H1 (cell line): ENCODE data around the gene RAB10. TPM values are rescaled to one million over a fixed set of nuclear protein-coding genes. Genes with fewer than 3 reads are reported as not detected.
A peak's percentile ranks its signal among the peaks of the same experiment; 100 is the strongest.

Source experiments
- ASH2L ChIP-seq: fragments of 200-600, 300-600 bp; sonication (generic); IDR thresholded peaks from one replicate; pipeline ENCODE4 v1.7.1; 2017; ENCODE audit warnings: low read length
- BACH1 ChIP-seq: IDR thresholded peaks from 2 replicates; pipeline ENCODE4 v1.6.1; 2012; ENCODE audit warnings: low read length, improper control_type of control experiment
- GTF2F1 ChIP-seq: IDR thresholded peaks from 2 replicates; pipeline ENCODE4 v1.6.1; 2012; ENCODE audit warnings: low read depth, low read length, improper control_type of control experiment, borderline replicate concordance
- JUN ChIP-seq: IDR thresholded peaks from 2 replicates; pipeline ENCODE4 v1.6.1; 2011; ENCODE audit warnings: low read depth, mild to moderate bottlenecking, improper control_type of control experiment, low read length
- KDM1A ChIP-seq: fragments of 200-600, 300-600 bp; sonication (generic); IDR thresholded peaks from 2 replicates; pipeline ENCODE4 v1.7.1; 2016; ENCODE audit warnings: mild to moderate bottlenecking, low read length, borderline replicate concordance
- KDM4A ChIP-seq: IDR thresholded peaks from one replicate; pipeline ENCODE4 v1.7.1; 2012; ENCODE audit warnings: low read depth, mild to moderate bottlenecking, moderate library complexity, low read length, inconsistent platforms; ENCODE audit not compliant: severe bottlenecking
- MAFK ChIP-seq: IDR thresholded peaks from 2 replicates; pipeline ENCODE4 v1.6.1; 2012; ENCODE audit warnings: low read depth, mild to moderate bottlenecking, improper control_type of control experiment, low read length
- NRF1 ChIP-seq: IDR thresholded peaks from 2 replicates; pipeline ENCODE4 v1.6.1; 2011; ENCODE audit warnings: mild to moderate bottlenecking, low read depth, low read length, improper control_type of control experiment
- TAF1 ChIP-seq: IDR thresholded peaks from 2 replicates; pipeline ENCODE4 v1.6.1; 2011; ENCODE audit warnings: mild to moderate bottlenecking, low read depth, low read length
- TAF7 ChIP-seq: optimal IDR thresholded peaks from 2 replicates; pipeline ENCODE3; 2011; ENCODE audit warnings: low read depth, mild to moderate bottlenecking, inconsistent platforms, low read length, moderate library complexity, borderline replicate concordance
- polyA plus RNA-seq, 7 experiments: library from polyadenylated mRNA; depleted of rRNA in 3 of 7; stranded (reverse) in 5 of 7; unstranded in 2 of 7; fragments of >200 nt in 5 of 7; fragments of 200-250 nt in 2 of 7; gene quantifications; 1 replicate in 5 of 7; 2 replicates in 1 of 7; 4 replicates in 1 of 7; pipeline versions ENCODE4 v1.2.1 to v1.2.3, GENCODE V29; 2011 to 2013; ENCODE audit warnings: missing spikeins in 2 of 7, mixed read lengths in 2 of 7
- total RNA-seq: library from RNA; stranded (reverse); fragmentation: NEBNext Ultra II Directional; extraction: Animal tissue kit (Norgen Biotek cat#: 25700); gene quantifications from 2 replicates; pipeline ENCODE4 v1.2.1, GENCODE V29; 2021

The RAB10 gene
- total and polyA plus RNA-seq, 2 of the 8 experiments (the other 6 are each of a cell fraction or from before 2014, with no cell fraction given): 42.6 to 136 TPM

GRCh38 chr2:26033818-26034636 lies at the start of gene RAB10 (continued):
- TF ChIP-seq NRF1 (peak; percentile 72), KDM1A (0 out of 2 replicates have a peak, but pooled peaks have one; percentile 28), KDM4A (peak; percentile 82), TAF1 (peak; percentile 81; the same call in 1 of the 2 replicates), BACH1 (peak; percentile 40; the same call in 1 of the 2 replicates), MAFK (no peak), ASH2L (peak; percentile 88), GTF2F1 (0 out of 2 replicates have a peak, but pooled peaks have one; percentile 52), TAF7 (peak; percentile 84), JUN (no peak)
